ENCODE measurements around the gene GRID2.
"Not testable (repeated sequence)": the region's sequence is repeated elsewhere in the genome, so short reads cannot be mapped to it uniquely, and the experiment has no call there.

Gene GRID2

GRCh38 chr4:93334003-93334402 lies 1030.2 kb downstream of the GRID2 start:
- Histone ChIP-seq H3K27me3 (ENCODE audit: insufficient read depth, low read length) (no peaks in the 10 kb centered on the region), H3K9ac (ENCODE audit: low read depth, low read length) (no peak overlapping the region), H3K4me1 (ENCODE audit: insufficient read depth, low read length) (no peaks in the 10 kb centered on the region), H3K9me3 (ENCODE audit: insufficient read depth, low read depth, low read length) (no peaks in the 10 kb centered on the region), H3K27ac (ENCODE audit: low read length) (no peak overlapping the region), H3K4me3 (ENCODE audit: low read length) (no peak overlapping the region), H3K36me3 (ENCODE audit: insufficient read depth, low read depth, low read length) (no peaks in the 10 kb centered on the region)

- H3K4me1 ChIP-seq (ENCODE audit: insufficient read depth, low read length): no peaks in the 10 kb centered on the region
- no peaks in the 10 kb centered on the region for H3K27me3 ChIP-seq (ENCODE audit: insufficient read depth, low read length)
- H3K27ac ChIP-seq (ENCODE audit: low read length): no peak overlapping the region
- no peak overlapping the region for H3K9ac ChIP-seq (ENCODE audit: low read depth, low read length)
- no peak overlapping the region for H3K4me3 ChIP-seq (ENCODE audit: low read length)
- no peaks in the 10 kb centered on the region for H3K36me3 ChIP-seq (ENCODE audit: insufficient read depth, low read depth, low read length)
- H3K9me3 ChIP-seq (ENCODE audit: insufficient read depth, low read depth, low read length): no peaks in the 10 kb centered on the region
Measured at GRCh38 chr4:93337196-93337595, 1033.4 kb downstream of the GRID2 start.

- H3K9me3 ChIP-seq (ENCODE audit: insufficient read depth, low read depth, low read length): no peaks in the 10 kb centered on the region
- no peak overlapping the region for H3K27ac ChIP-seq (ENCODE audit: low read length)
- no peaks in the 10 kb centered on the region for H3K36me3 ChIP-seq (ENCODE audit: insufficient read depth, low read depth, low read length)
- no peaks in the 10 kb centered on the region for H3K27me3 ChIP-seq (ENCODE audit: insufficient read depth, low read length)
- H3K9ac ChIP-seq (ENCODE audit: low read depth, low read length): no peak overlapping the region
- H3K4me3 ChIP-seq (ENCODE audit: low read length): no peak overlapping the region
- H3K4me1 ChIP-seq (ENCODE audit: insufficient read depth, low read length): no peaks in the 10 kb centered on the region
Measured at GRCh38 chr4:93342738-93343137, 1039.0 kb downstream of the GRID2 start.

GRCh38 chr4:93346840-93347239 lies 1043.1 kb downstream of the GRID2 start:
- H3K27me3 ChIP-seq (ENCODE audit: insufficient read depth, low read length): no peaks in the 10 kb centered on the region
- H3K4me3 ChIP-seq (ENCODE audit: low read length): no peak overlapping the region
- H3K4me1 ChIP-seq (ENCODE audit: insufficient read depth, low read length): no peaks in the 10 kb centered on the region
- no peaks in the 10 kb centered on the region for H3K9me3 ChIP-seq (ENCODE audit: insufficient read depth, low read depth, low read length)
- H3K27ac ChIP-seq (ENCODE audit: low read length): no peak overlapping the region
- H3K9ac ChIP-seq (ENCODE audit: low read depth, low read length): no peak overlapping the region
- H3K36me3 ChIP-seq (ENCODE audit: insufficient read depth, low read depth, low read length): no peaks in the 10 kb centered on the region

GRCh38 chr4:93348896-93349295 lies 1045.1 kb downstream of the GRID2 start:
- H3K27me3 ChIP-seq (ENCODE audit: insufficient read depth, low read length): no peaks in the 10 kb centered on the region
- no peak overlapping the region for H3K4me3 ChIP-seq (ENCODE audit: low read length)
- H3K36me3 ChIP-seq (ENCODE audit: insufficient read depth, low read depth, low read length): no peaks in the 10 kb centered on the region
- no peaks in the 10 kb centered on the region for H3K9me3 ChIP-seq (ENCODE audit: insufficient read depth, low read depth, low read length)
- H3K9ac ChIP-seq (ENCODE audit: low read depth, low read length): no peak overlapping the region
- H3K27ac ChIP-seq (ENCODE audit: low read length): no peak overlapping the region
- no peaks in the 10 kb centered on the region for H3K4me1 ChIP-seq (ENCODE audit: insufficient read depth, low read length)

- Histone ChIP-seq H3K9ac (ENCODE audit: low read depth, low read length) (no peak overlapping the region), H3K9me3 (ENCODE audit: insufficient read depth, low read depth, low read length) (no peaks in the 10 kb centered on the region), H3K4me1 (ENCODE audit: insufficient read depth, low read length) (no peaks in the 10 kb centered on the region), H3K27me3 (ENCODE audit: insufficient read depth, low read length) (no peaks in the 10 kb centered on the region), H3K27ac (ENCODE audit: low read length) (no peak overlapping the region), H3K36me3 (ENCODE audit: insufficient read depth, low read depth, low read length) (no peaks in the 10 kb centered on the region), H3K4me3 (ENCODE audit: low read length) (no peak overlapping the region)
Measured at GRCh38 chr4:93351846-93352245, 1048.1 kb downstream of the GRID2 start.

- H3K4me1 ChIP-seq (ENCODE audit: insufficient read depth, low read length): no peaks in the 10 kb centered on the region
- no peaks in the 10 kb centered on the region for H3K36me3 ChIP-seq (ENCODE audit: insufficient read depth, low read depth, low read length)
- no peaks in the 10 kb centered on the region for H3K27me3 ChIP-seq (ENCODE audit: insufficient read depth, low read length)
- no peak overlapping the region for H3K4me3 ChIP-seq (ENCODE audit: low read length)
- no peak overlapping the region for H3K9ac ChIP-seq (ENCODE audit: low read depth, low read length)
- H3K9me3 ChIP-seq (ENCODE audit: insufficient read depth, low read depth, low read length): no peaks in the 10 kb centered on the region
- no peak overlapping the region for H3K27ac ChIP-seq (ENCODE audit: low read length)
Measured at GRCh38 chr4:93355411-93355810, 1051.6 kb downstream of the GRID2 start.

- H3K36me3 ChIP-seq (ENCODE audit: insufficient read depth, low read depth, low read length): no peaks in the 10 kb centered on the region
- H3K4me3 ChIP-seq (ENCODE audit: low read length): no peak overlapping the region
- no peak overlapping the region for H3K27ac ChIP-seq (ENCODE audit: low read length)
- peaks cover 8% of the 10 kb centered on the region; the same call in 1 of the 2 replicates for H3K4me1 ChIP-seq (ENCODE audit: insufficient read depth, low read length)
- no peaks in the 10 kb centered on the region for H3K9me3 ChIP-seq (ENCODE audit: insufficient read depth, low read depth, low read length)
- no peak overlapping the region for H3K9ac ChIP-seq (ENCODE audit: low read depth, low read length)
- H3K27me3 ChIP-seq (ENCODE audit: insufficient read depth, low read length): peaks cover 2% of the 10 kb centered on the region; the same call in 1 of the 2 replicates
Measured at GRCh38 chr4:93359586-93359985, 1055.8 kb downstream of the GRID2 start.

- not testable (repeated sequence) for H3K36me3 ChIP-seq (ENCODE audit: insufficient read depth, low read depth, low read length); H3K9ac ChIP-seq (ENCODE audit: low read depth, low read length); H3K9me3 ChIP-seq (ENCODE audit: insufficient read depth, low read depth, low read length); H3K27ac ChIP-seq (ENCODE audit: low read length); H3K27me3 ChIP-seq (ENCODE audit: insufficient read depth, low read length); H3K4me3 ChIP-seq (ENCODE audit: low read length)
- peaks cover 22% of the 10 kb centered on the region; the same call in 1 of the 2 replicates for H3K4me1 ChIP-seq (ENCODE audit: insufficient read depth, low read length)
Measured at GRCh38 chr4:93366169-93366755, 1062.5 kb downstream of the GRID2 start.

- H3K4me3 ChIP-seq (ENCODE audit: low read length): no peak overlapping the region
- H3K27ac ChIP-seq (ENCODE audit: low read length): no peak overlapping the region
- H3K9me3 ChIP-seq (ENCODE audit: insufficient read depth, low read depth, low read length): no peaks in the 10 kb centered on the region
- no peak overlapping the region for H3K9ac ChIP-seq (ENCODE audit: low read depth, low read length)
- no peaks in the 10 kb centered on the region for H3K36me3 ChIP-seq (ENCODE audit: insufficient read depth, low read depth, low read length)
- H3K27me3 ChIP-seq (ENCODE audit: insufficient read depth, low read length): peaks cover 9% of the 10 kb centered on the region; the same call in 1 of the 2 replicates
- peaks cover 16% of the 10 kb centered on the region; the same call in 1 of the 2 replicates for H3K4me1 ChIP-seq (ENCODE audit: insufficient read depth, low read length)
Measured at GRCh38 chr4:93368968-93369367, 1065.2 kb downstream of the GRID2 start.

- H3K27ac ChIP-seq (ENCODE audit: low read length): no peak overlapping the region
Measured at GRCh38 chr4:93370256-93370655, 1066.5 kb downstream of the GRID2 start.

GRCh38 chr4:93373893-93374860 lies 1070.4 kb downstream of the GRID2 start:
- no peaks in the 10 kb centered on the region for H3K36me3 ChIP-seq (ENCODE audit: insufficient read depth, low read depth, low read length)

More at GRCh38 chr4:93370256-93370655, 1066.5 kb downstream of the GRID2 start:
- H3K9ac ChIP-seq (ENCODE audit: low read depth, low read length): no peak overlapping the region
- H3K27me3 ChIP-seq (ENCODE audit: insufficient read depth, low read length): no peaks in the 10 kb centered on the region; the same call in 1 of the 2 replicates
- no peaks in the 10 kb centered on the region for H3K9me3 ChIP-seq (ENCODE audit: insufficient read depth, low read depth, low read length)
- H3K4me3 ChIP-seq (ENCODE audit: low read length): no peak overlapping the region
- peaks cover 9% of the 10 kb centered on the region; the same call in 1 of the 2 replicates for H3K4me1 ChIP-seq (ENCODE audit: insufficient read depth, low read length)
- no peaks in the 10 kb centered on the region for H3K36me3 ChIP-seq (ENCODE audit: insufficient read depth, low read depth, low read length)

More at GRCh38 chr4:93373893-93374860, 1070.4 kb downstream of the GRID2 start:
- Histone ChIP-seq H3K9me3 (ENCODE audit: insufficient read depth, low read depth, low read length) (no peaks in the 10 kb centered on the region), H3K4me3 (ENCODE audit: low read length) (no peak overlapping the region), H3K4me1 (ENCODE audit: insufficient read depth, low read length) (no peaks in the 10 kb centered on the region), H3K27ac (ENCODE audit: low read length) (no peak overlapping the region), H3K27me3 (ENCODE audit: insufficient read depth, low read length) (no peaks in the 10 kb centered on the region), H3K9ac (ENCODE audit: low read depth, low read length) (no peak overlapping the region)
